ENCODE results near the gene RHOT1. TPM values are rescaled to one million over a fixed set of nuclear protein-coding genes. Genes with fewer than 3 reads are reported as not detected.

Gene RHOT1
- total and polyA plus RNA-seq, 2 donors (not counting 3 experiments of a cell fraction or from before 2014, with no cell fraction given): 23.5 to 28.8 TPM

DNA sequence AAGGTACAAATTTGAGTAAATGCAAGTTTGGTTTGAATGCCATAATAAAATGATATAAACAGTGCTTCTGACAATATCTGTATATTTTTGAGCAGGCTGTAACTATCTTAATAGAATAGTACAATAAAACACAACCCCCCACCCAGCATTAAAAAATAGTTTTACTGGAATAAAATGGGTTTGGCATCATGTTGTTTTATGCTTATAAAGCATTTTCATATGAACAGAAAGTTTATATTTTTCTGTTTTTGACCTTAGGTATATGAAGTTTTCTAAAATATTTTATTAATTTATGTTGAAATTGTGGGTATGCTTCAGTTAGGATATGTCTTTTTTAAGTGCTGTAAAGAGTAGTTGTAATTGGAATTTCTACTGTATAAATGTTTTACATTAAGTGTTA lies 66.1 kb downstream of the RHOT1 start:
- dilution Hi-C loops (cut with MboI; ENCODE audit: extremely low pct_ligation_motif_present, low sequenced_read_pairs) (no loop called here), intact Hi-C loops (cut with micrococcal nuclease) (no loop called here)
- Histone ChIP-seq H3K4me3 (replicated peaks in 1 of 3; ENCODE audit: insufficient read depth in 1 of 3, low read depth in 1 of 3, low read length in 3 of 3) (no peak overlapping the region), H3K9me3 (replicated peaks; ENCODE audit: control insufficient read depth, insufficient read depth, low read length) (no peaks in the 10 kb centered on the region), H3K27ac (ENCODE audit: insufficient read depth, low read depth, low read length) (no peak overlapping the region), H3K4me2 (ENCODE audit: insufficient read depth, low read length) (no peak overlapping the region), H3K36me3 (ENCODE audit: control insufficient read depth in 2 of 2, extremely low read depth in 1 of 2, insufficient read depth in 2 of 2, low read length in 2 of 2) (peaks cover 6 to 14% of the 10 kb centered on the region in 2 experiments), H4K20me1 (replicated peaks; ENCODE audit: control insufficient read depth, extremely low read depth, insufficient read depth, low read length) (no peaks in the 10 kb centered on the region), H2AFZ (ENCODE audit: low read depth, low read length) (no peak overlapping the region), H3K4me1 (ENCODE audit: control insufficient read depth, extremely low read depth, insufficient read depth, low read length) (peaks cover 9% of the 10 kb centered on the region), H3K9me1 (replicated peaks; ENCODE audit: control insufficient read depth, extremely low read depth, insufficient read depth, low read length) (no peaks in the 10 kb centered on the region), H3K9ac (replicated peaks; ENCODE audit: extremely low read depth, insufficient read depth, low read length) (no peak overlapping the region), H3K27me3 (ENCODE audit: control insufficient read depth in 2 of 2, insufficient read depth in 2 of 2, low read length in 2 of 2) (no peaks in the 10 kb centered on the region), H3K79me2 (ENCODE audit: control insufficient read depth, insufficient read depth, low read length) (no peaks in the 10 kb centered on the region)
- BruUV-seq (replicated peaks): no TSS peak
- ChIA-PET POLR2A (no interaction called here), CTCF (no interaction called here)
- DNase-seq (ENCODE audit: low read depth, low spot score) (no peak), FAIRE-seq (no peak)
- no peak for TF ChIP-seq FOS (IDR thresholded peaks at IDR 0.05; ENCODE audit: borderline replicate concordance, insufficient read depth, low read length)
- no peak for TF ChIP-seq POLR2A (IDR thresholded peaks at IDR 0.05; ENCODE audit: low read depth, low read length)
- no peak for TF ChIP-seq POLR2AphosphoS5 (IDR thresholded peaks at IDR 0.05; ENCODE audit: insufficient read depth, low read depth, low read length)
- no peak for TF ChIP-seq MYC (IDR thresholded peaks at IDR 0.05; ENCODE audit: low read depth, low read length)
- TF ChIP-seq JUN (IDR thresholded peaks at IDR 0.05; ENCODE audit: borderline replicate concordance, insufficient read depth, insufficient read length, low read depth): no peak
- TF ChIP-seq GATA2 (IDR thresholded peaks at IDR 0.05; ENCODE audit: insufficient read depth, insufficient read length, low read depth, low read length): no peak
- TF ChIP-seq EZH2 (IDR thresholded peaks at IDR 0.05; ENCODE audit: borderline replicate concordance, low read depth, low read length, severe bottlenecking): no peak
- no peak for TF ChIP-seq CTCF (IDR thresholded peaks at IDR 0.05; ENCODE audit: extremely low read depth in 1 of 2, insufficient read depth in 1 of 2, low read depth in 1 of 2, low read length in 2 of 2)
- TF ChIP-seq MAX (IDR thresholded peaks at IDR 0.05; ENCODE audit: insufficient read depth, insufficient read length): no peak

Measured in endothelial cell of umbilical vein (primary cell).